Activated CD4-positive, CD25-positive, alpha-beta regulatory T cell treated with anti-CD3 and anti-CD28 coated beads, Interleukin-2, amount 50 U/mL, for 16 hours (primary cell): ENCODE measurements around the gene ZNF236.

ENCODE experiments used
- DNase-seq: peaks from one replicate; pipeline ENCODE4 v3.0.0-alpha.2; 2020; ENCODE audit warnings: low read depth, low spot score

ZNF236 gene

DNA sequence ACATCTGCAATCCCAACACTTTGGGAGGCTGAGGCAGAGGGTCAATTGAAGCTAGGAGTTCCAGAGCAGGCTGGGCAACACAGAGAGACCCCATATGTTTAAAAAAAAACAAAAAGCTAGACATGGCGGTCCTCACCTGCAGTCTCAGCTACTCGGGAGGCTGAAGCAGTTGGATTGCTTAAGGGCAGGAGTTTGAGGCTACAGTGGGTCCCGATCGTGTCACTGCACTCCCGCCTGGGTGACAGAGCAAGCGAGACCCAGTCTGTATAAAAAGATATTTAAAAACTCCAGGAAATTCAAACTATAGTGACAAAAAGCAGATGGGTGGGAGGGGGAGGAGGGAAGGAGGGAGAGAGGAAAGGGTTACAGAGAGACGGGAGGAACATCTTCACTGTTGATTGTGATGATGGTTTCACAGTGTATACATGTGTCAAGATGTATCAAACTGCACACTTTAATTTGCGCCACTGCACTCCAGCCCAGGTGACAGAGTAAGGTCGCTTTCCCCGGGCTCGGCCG lies 942 bp upstream of the ZNF236 start:
- DNase-seq = no peak

DNA sequence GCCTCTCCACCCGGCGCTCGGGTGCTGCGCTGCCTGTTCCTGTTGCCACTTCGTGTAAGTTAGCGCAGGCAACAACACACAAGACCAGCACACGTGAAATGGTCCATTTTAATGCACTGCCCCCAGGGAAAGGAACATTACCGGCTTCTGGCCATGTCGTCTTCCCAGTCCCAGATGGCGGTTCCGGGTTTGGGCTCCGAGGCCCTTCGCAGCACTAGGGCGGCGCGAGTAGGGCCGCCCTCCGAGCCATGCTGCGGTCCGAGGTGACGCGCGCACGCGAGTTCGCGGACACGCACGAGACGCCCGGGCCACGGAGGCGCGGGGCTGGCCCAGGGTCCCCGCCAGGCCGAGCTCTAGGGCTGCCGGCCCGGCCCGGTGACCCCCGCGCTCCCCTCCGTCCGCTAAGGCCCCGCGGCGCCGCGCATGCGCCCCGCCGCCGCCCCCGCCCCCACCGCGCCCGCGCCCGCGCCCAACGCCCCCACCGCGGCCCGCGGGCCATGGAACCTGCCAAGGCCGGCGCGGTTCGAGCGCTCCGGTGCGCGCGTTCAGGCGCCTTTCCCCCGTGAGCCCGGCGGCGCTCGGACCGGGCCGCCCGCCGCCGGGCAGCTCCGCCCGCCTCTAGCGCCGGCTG lies 367 bp upstream of the ZNF236 start:
- peak; percentile 21 for DNase-seq

DNA sequence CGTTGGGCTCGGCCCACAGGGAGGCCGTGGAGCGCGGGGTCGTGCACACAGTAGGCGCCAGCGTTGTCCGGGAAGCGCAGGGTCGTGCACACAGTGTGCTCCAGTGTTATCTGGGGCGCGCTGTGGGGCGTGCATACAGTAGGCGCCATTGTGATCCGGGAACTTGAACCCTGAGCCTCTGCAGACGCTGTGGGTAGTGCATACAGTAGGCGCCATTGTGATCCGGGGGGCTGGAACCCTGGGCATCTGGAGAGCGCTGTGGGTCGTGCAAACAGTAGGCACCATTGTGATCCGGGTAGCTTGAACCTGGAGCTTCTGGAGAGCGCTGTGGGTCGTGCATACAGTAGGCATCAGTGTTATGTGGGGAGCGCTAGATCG lies 793 bp downstream of the ZNF236 start:
- DNase-seq = no peak

DNA sequence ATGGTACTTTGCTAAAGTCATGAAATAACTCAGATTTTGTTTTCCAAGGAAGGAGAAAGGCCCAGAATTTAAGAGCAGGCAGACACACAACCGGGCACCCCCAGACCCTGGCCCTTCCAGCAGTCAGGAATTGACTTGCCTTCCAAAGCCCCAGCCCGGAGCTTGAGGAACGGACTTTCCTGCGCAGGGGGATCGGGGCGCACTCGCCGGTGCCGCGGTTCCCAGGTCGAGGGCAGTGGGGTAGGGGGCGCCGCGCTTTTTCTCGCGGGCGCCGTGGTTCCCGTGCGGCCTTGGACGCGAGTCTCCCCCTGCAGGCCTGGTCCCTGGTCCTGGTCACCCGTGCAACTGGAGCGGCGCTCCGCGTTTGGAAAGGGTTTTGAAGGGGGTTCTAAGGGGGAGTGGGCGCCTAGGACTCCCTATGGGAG lies 1.2 kb downstream of the ZNF236 start:
- no peak for DNase-seq

DNA sequence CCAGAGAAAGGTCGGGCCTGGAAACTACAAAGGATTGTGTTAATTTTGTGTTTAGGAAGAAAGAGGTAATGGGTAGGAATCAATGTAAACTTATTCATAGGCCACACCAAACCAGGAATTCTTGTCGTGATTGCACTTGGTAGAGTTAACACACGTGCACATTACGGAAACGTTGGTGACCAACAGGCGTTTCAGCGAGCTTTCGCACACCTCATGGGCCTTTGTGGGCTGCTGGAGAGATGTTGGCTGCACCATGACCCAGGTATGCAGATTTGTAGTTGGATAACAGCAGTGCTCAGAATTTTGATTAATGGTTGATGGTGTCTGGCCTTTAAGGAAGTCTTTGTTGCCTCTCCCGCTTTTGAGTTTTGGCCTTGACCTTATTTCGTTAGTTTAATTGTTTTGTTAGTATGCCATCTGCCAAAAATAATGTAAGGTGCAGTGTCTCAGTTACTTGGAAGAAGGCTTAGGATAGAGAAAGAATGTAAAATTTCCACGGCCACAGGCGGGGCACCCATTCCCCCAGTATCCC lies 1.9 kb downstream of the ZNF236 start:
- DNase-seq = no peak

DNA sequence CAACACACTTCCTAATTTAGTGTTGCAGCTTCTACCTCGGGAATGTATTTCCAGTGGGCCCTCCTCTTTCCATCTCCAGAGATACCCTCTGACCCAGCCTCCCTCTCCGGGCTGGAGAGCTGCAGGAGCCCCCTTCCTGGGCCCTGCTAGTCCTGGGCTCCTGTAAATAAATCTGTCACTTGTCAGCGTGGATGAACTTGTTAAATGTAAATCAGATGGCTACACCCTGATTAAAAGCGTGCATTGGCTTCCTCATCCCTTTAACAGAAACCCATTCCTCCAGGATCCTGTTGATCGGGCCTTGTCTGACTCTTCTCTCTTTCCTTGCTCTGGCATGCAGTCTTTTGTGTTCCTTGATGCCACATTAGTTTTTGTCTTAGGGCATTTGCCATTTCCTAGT lies 2.4 kb downstream of the ZNF236 start:
- DNase-seq = no peak

DNA sequence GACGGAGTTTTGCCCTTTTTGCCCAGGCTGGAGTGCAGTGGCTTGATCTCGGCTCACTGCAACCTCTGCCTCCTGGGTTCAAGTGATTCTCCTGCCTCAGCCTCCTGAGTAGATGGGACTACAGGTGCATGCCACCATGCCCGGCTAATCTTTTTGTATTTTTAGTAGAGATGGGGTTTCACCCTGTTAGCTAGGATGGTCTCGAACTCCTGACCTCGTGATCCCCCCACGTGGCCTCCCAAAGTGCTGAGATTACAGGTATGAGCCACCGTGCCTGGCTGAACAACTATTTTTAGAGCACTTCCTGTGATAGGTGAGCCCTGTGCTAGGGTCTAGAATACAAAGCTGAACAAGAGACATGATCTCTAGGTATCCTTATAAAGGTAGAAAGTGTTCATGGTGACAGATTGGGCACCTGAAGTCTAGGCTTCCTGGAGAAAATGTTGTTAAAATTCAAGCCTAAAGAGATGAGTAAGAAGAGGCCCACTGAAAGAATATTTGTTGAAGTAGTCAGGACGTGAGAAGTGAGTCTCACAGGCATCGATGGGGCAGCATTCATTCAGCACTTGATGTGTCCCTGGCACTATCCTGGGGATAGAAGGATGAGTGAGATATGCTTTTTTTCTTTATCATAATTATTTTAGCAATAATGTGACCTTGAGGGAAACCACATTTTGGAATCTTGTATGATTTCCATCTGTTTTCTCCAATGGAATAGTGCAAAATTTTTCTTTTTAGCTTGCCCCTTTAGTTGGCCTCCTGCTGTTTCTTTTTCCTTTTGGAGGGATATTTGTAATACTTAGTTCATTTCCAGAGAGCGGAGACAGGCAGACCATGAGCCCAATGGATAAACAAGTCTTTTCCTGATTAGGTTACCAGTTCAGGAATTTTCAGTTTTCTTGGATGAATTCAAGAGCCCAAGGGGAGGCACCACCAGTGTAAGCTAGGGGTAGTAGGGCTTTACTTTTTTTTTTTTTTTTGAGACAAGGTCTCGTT lies 5.1 kb downstream of the ZNF236 start:
- DNase-seq = no peak

DNA sequence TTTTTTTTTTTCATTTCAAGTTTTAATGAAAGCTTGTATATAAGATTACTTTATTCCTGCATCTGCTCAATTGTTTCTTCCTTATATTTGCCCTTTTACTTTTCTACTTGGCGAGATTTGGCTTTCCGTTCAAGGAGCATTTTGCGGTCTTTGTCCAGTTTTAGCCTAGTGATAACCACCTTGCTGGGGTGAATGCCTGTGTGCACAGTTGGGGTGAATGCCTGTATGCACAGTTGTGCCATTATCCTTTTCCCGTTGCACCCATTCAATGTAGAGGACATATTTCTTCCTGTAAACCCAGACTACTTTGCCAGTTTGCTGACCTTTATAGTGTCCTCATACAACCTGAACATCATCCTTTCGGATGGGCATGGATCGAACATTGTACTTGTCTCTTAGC lies 12.0 kb downstream of the ZNF236 start:
- no peak for DNase-seq

DNA sequence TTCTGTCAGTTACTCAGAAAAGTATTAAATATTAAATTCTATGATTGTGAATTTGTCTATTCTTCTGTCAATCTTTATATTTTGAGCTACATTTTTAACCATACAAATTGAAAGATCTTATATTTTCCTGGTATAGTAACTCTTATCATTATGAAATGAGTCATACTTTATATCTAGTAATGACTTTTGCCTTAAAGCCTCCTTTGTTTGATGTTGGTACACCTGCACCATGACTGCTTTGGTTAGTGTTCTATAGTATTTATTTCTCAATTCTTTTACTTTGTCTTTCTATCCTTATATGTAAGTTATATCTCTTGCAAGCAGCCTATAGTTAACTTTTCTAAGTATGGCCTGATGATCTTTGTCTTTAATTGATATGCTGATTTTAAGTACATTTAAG lies 13.0 kb downstream of the ZNF236 start:
- no peak for DNase-seq

DNA sequence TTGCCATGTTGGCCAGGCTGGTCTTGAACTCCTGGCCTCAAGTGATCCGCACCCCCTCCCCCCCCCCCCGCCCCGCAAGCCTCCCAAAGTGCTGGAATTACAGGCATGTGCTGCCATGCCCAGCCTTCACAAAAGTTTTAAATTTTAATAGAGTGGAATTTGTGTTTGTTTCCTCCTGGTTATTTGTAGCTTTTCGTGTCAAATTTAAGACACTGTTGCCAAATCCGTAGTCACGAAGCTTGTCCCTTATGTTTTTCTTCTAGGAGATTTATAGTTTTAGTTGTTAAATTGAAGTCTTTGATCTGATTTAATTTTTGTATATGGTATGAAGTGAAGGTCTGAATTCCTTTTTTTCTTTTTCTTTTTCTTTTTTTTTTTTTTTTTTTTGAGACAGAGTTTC lies 14.7 kb downstream of the ZNF236 start:
- no peak for DNase-seq

DNA sequence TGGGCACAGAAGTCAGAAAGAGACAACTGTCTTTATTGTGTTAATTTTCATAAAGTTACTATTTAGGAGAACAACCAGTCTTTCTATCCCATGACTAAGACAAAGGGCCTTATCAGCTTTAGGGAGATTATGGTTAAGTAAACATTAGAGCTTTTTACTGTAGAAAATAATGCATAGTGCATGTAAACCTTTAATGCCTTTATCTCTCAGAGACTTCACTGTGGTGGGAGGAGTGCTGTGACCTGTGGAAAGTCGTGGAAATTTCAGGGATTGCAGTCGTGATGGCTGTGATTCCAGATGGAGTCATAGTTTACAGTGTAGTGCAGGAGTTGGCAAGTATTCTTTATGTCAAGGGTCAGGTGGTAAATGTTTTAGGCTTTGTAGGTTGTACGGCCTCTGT lies 15.8 kb downstream of the ZNF236 start:
- no peak for DNase-seq

DNA sequence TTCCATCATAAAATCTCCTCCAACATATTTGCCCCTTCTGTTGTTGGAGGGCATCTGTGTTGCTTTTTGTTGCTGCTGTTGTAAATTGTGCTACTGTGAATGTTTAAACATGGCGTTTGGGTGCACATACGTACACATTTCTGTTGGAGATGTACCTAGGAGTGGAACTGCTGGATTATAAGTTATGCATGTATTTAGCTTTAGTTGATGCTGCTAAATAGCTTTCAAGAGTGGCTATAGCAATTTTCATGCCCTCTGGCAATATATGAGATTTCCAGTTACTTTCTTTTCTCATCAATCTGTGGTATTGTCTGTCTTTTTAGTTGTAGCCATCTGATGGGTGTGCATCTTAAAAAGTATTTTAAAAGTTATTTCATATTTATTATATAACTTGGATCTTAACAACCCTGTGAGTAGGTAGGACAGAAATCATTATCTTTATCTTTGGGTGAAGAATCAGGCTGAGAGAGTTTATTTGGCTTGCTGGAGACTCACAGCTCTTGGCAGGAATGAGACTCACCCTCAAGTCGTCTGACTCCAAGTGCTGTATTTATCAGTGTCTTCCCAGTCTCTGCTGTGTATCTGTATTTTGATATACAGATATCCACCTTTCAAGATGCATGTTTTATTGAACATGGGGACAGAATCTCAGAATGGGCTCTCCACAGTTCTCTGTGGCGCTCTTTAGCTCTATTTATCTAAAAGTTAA lies 16.9 kb downstream of the ZNF236 start:
- no peak for DNase-seq

DNA sequence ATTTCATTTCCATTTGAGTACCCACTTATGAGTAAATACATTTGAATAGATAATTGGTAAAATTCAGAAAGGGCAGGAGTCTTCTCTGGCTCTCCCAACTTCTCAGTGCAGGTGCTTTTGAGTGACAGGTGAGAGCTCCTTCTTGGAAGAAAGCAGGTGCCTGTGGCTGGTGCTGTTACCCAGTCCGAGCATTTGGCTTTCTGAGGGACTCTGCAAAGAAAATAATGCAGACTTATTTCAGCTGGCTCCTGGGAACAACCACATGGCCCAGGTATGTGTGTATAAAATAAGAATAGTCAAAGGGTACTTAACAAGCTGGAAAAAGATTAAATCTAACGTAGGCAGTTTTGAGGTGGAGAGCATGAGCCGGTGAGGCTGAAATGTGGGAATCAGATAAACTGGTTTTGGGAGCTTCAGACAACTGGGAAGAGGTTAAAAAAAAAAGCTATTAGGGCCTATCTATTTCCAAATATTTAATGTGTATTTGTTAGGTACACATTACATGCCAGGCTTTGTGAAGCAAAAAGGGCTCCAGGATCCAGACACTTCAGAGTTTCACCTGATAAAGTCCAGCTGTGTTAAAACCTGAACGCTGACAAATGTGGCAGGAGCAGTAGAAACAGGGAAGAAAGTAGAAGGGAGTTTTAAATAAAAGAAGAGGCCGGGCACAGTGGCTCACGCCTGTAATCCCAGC lies 20.6 kb downstream of the ZNF236 start:
- no peak for DNase-seq

DNA sequence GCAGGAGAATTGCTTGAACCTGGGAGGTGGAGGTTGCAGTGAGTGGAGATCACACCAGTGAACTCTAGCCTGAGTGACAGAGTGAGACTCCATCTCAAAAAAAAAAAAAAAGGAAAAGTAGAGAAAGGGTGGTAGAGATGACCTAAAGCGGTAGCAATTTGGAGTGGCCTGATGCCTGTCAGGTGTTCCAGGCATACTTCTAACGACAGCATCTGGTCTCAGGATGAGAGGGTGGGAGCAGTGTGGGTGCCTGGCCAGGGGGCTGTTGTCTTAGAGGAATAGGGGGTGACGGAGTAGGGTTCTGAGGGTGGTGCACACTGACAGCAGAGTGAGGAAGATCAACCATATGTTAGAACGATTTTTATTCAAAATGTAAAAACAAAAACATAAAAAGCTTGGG lies 21.8 kb downstream of the ZNF236 start:
- DNase-seq = no peak

DNA sequence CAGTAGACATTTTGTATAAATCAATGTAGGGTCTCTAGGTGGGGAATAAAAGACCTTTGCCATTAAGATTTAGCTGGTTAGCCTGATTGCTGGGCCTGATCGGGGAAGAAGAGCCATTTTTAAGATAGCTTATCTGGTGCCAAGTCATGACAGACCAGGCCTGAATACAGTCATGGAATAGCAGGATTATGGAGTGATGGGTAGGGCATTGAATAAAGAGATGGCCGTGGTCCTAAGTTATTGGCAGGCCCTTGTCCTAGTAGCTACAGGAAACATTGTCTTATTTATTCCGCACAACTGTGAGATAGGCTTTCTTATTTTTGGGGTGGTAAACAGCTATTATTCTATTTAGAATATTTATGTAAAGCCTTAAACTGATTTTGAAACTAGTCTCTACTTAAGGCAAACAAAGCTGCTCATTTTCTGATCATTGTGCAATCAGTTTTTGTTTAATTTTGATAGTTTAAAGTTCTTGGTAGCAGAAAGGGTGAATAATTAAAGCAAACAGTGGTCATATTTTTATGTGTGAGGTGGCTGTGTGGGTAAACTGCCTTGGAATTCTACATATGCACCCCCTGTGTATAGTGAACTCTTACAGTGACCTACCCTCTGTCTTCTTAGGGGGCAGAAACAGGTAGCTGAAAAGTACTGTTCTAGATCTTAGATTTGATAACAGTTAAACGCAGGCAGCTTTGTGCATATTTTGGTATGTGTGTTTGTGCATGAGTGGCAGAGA lies 22.6 kb downstream of the ZNF236 start:
- no peak for DNase-seq

DNA sequence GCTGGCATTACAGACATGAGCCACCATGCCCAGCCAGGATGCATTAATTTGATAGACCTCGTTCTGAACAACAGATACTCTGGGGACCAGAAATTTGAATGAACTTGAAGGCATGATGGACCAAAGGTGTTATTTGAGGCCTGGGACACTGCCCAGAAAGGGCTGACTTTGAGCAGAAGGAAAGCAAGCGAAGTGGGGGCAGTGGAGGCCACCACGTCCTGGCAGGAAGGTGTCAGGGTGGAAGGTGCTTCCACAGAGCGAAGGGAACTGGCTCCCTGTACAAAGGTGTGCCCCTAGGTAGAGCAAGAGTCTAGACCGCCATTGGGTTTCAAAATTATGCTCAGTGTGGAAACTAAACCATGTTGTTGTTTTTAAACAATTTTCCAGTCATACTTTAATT lies 23.9 kb downstream of the ZNF236 start:
- DNase-seq = no peak

DNA sequence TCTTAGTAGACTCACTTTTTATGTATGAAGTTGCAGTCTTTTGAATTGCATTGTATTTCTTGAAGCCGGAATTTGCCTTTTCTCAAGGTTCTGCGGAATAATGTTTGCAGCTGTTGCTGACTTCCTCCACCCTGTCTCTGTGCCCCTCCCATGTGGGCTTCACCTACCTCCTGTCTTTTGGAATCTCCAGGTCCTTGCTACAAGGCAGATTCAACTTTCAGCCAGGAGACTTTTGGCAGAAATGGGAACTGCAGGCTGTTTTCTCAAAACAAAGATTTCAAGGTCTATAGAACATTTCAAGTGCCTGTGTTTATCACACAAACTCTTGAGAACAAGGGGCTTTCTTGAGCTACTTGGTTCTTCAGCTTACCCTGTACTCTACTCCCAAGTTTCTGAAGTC lies 25.6 kb downstream of the ZNF236 start:
- no peak for DNase-seq

DNA sequence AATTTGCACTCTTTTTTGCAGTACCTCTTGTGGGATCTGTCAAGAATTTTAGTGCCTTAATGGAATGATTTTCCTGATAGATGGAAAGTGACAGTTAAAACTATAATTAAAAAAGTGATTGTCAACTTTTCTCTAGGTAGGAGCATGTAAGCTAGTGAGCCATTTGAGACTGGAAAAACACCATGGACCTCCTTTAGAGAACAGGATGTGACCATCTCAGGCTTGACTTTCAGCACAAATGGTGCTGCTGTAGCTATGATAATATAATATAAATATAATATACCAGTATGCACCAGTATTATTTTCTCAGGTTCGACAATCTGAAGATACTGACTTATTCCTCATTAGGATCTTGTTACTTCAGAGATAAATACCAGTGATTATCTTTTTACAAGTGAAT lies 27.8 kb downstream of the ZNF236 start:
- DNase-seq = no peak

DNA sequence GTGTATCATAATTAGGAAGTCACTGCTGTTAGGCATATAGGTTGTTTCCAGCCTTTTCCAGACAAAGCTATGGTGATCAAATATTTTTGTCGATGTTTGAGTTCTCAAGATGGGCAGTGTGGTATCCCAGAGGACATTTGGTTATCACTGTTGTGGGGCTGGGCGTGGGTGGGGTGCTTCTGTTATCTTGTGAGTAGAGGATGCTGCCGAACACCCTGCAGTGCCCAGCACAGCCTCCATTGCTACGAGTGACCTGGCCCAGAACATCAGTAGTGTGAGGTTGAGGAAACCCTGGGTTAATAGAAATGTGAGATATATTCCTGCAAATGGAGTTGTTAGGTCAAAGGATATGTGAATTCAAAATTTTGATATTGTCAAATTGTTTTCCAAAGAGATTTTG lies 33.2 kb downstream of the ZNF236 start:
- DNase-seq = no peak

DNA sequence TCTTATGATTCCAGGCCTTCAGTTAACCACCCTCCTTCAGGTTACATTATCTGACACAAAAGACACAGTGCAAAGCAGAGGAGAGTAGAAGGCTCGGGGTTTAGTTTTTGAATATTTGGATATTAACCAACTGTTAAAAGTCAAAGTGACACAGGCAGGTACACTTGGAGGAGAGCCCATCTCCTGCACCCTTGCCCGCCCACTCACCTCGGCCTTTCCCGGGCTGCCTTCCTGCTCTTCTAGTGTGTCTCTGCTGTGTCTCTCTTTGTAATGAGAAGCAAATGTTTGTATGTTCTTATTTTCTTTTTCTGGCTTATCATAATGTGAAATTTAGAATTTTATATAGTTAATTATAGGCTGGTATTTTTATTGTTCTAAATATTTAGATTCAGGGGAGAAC lies 35.1 kb downstream of the ZNF236 start:
- DNase-seq = no peak
